PC-3 (cell line): ENCODE measurements around the gene GCH1.
"Not testable (repeated sequence)": the region's sequence is repeated elsewhere in the genome, so short reads cannot be mapped to it uniquely, and the experiment has no call there.

Experiments
- EZH2 ChIP-seq: fragments of 300-600 bp; sonication (generic); IDR thresholded peaks from one replicate; pipeline ENCODE4 v1.6.1; 2017; ENCODE audit warnings: antibody characterized with exemption, mild to moderate bottlenecking, low read length; ENCODE audit not compliant: unreplicated experiment
- EZH2phosphoT487 ChIP-seq: fragments of 300-600 bp; sonication (generic); IDR thresholded peaks from 2 replicates; pipeline ENCODE4 v1.6.1; 2018; ENCODE audit warnings: mild to moderate bottlenecking, antibody characterized with exemption, low read length, borderline replicate concordance
- TF ChIP-seq, protein P1 (sequence below): fragments of 300-600 bp; sonication (generic); conservative IDR thresholded peaks from 2 replicates; pipeline ENCODE4 v1.5.1; 2017; ENCODE audit warnings: antibody characterized with exemption, low read depth, mild to moderate bottlenecking, low read length

DNA sequence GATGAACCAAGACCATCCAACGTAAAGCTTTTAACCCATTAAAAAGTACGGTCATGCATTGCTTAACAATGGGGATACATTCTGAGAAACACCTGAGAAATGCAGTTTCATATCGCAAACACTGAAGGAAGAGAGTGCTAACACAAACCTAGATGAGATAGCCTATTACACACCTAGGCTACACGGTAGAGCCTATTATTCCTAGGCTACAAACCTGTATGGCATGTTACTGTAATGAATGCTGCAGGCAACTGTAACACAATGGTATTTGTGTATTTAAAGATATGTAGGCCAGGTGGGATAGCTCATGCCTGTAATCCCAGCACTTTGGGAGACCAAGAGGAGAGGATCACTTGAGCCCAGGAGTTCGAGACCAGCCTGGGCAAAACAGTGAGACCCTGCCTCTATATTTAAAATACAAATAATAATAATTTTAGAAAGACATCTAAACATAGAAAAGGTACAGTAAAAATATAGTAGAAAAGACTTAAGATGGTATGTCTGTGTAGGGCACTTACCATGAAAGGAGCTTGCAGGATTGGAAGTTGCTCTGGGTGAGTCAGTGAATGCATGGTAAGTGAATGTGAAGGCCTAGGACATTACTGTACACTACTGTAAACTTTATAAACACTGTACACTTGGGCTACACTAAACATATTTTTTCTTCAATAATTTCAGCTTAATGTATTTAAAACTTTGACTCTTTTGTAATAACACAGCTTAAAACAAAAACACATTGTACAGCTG, 4.6 kb downstream of the GCH1 start:
- not testable (repeated sequence) for TF ChIP-seq EZH2, EZH2phosphoT487
- TF ChIP-seq, protein P1, sequence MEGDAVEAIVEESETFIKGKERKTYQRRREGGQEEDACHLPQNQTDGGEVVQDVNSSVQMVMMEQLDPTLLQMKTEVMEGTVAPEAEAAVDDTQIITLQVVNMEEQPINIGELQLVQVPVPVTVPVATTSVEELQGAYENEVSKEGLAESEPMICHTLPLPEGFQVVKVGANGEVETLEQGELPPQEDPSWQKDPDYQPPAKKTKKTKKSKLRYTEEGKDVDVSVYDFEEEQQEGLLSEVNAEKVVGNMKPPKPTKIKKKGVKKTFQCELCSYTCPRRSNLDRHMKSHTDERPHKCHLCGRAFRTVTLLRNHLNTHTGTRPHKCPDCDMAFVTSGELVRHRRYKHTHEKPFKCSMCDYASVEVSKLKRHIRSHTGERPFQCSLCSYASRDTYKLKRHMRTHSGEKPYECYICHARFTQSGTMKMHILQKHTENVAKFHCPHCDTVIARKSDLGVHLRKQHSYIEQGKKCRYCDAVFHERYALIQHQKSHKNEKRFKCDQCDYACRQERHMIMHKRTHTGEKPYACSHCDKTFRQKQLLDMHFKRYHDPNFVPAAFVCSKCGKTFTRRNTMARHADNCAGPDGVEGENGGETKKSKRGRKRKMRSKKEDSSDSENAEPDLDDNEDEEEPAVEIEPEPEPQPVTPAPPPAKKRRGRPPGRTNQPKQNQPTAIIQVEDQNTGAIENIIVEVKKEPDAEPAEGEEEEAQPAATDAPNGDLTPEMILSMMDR = not testable (repeated sequence)
